SU-DHL-6 (cell line): Measurements from ENCODE around the gene EGR4.

Experiments
- H2AFZ ChIP-seq: fragments of 200-600 bp; sonication (generic); 2 replicates; pipeline ENCODE4 v1.6.1; 2014; ENCODE audit warnings: low read depth, mild to moderate bottlenecking, moderate library complexity, mixed read lengths, antibody characterized with exemption, low read length; ENCODE audit not compliant: severe bottlenecking
- H3F3A ChIP-seq: fragments of 200-600 bp; shearing (Covaris generic); 2 replicates; pipeline ENCODE4 v1.6.0; 2016; ENCODE audit warnings: antibody characterized with exemption, mild to moderate bottlenecking; ENCODE audit not compliant: insufficient read depth
- H3K27ac ChIP-seq: fragments of 200-600 bp; sonication (generic); 2 replicates; pipeline ENCODE4 v1.5.1; 2016; ENCODE audit warnings: low read depth, mild to moderate bottlenecking, low read length, moderate library complexity, mixed read lengths
- H3K27me3 ChIP-seq: fragments of 200-600 bp; sonication (generic), shearing (Covaris generic); 2 replicates; pipeline ENCODE4 v1.6.0; 2014; ENCODE audit warnings: mild to moderate bottlenecking, low read length
- H3K36me3 ChIP-seq: fragments of 200-600 bp; sonication (generic); 2 replicates; pipeline ENCODE4 v1.6.1; 2014; ENCODE audit warnings: mild to moderate bottlenecking, low read length, mixed read lengths
- H3K4me2 ChIP-seq: fragments of 300-600, 200-600 bp; shearing (Covaris generic), sonication (generic); 2 replicates; pipeline ENCODE4 v1.6.0; 2014; ENCODE audit warnings: low read length, low read depth, mild to moderate bottlenecking; ENCODE audit not compliant: poor library complexity, severe bottlenecking
- H3K4me3 ChIP-seq: fragments of 200-600 bp; sonication (generic); 2 replicates; pipeline ENCODE4 v1.5.1; 2014; ENCODE audit warnings: antibody characterized with exemption, low read length, mild to moderate bottlenecking, mixed read lengths; ENCODE audit not compliant: insufficient read depth, poor library complexity, severe bottlenecking
- H3K79me2 ChIP-seq: fragments of 200-600 bp; sonication (generic); 2 replicates; pipeline ENCODE4 v1.6.1; 2014; ENCODE audit warnings: mild to moderate bottlenecking, low read length, moderate library complexity; ENCODE audit not compliant: insufficient read depth
- H3K9ac ChIP-seq: fragments of 200-600 bp; sonication (generic); 2 replicates; pipeline ENCODE4 v1.7.0; 2014; ENCODE audit warnings: mild to moderate bottlenecking, low read length
- H3K9me2 ChIP-seq: fragments of 200-600 bp; sonication (generic); replicated peaks from 2 replicates; pipeline ENCODE4 v1.6.1; 2014; ENCODE audit warnings: low read length; ENCODE audit not compliant: insufficient read depth
- H3K9me3 ChIP-seq: fragments of 200-600 bp; sonication (generic); 2 replicates; pipeline ENCODE4 v1.6.1; 2014; ENCODE audit warnings: low read length, mixed read lengths; ENCODE audit not compliant: insufficient read depth
- H4K20me1 ChIP-seq: fragments of 200-600 bp; sonication (generic); 2 replicates; pipeline ENCODE4 v1.6.1; 2014; ENCODE audit warnings: low read depth, mild to moderate bottlenecking, antibody characterized with exemption, low read length, moderate library complexity, mixed read lengths
- CTCF ChIP-seq: fragments of 200-600 bp; sonication (generic); IDR thresholded peaks from one replicate; pipeline ENCODE4 v1.5.1; 2017; ENCODE audit warnings: antibody characterized with exemption, mild to moderate bottlenecking, low read length, moderate library complexity; ENCODE audit not compliant: insufficient read depth, poor library complexity, severe bottlenecking
- EZH2phosphoT487 ChIP-seq: fragments of 200-600 bp; sonication (generic), shearing (Covaris generic); conservative IDR thresholded peaks from 2 replicates; pipeline ENCODE4 v1.6.1; 2018; ENCODE audit warnings: mild to moderate bottlenecking, antibody characterized with exemption, low read length, moderate library complexity, mixed read lengths

Gene EGR4

GRCh38 chr2:73324126-73324725 is 30.9 kb upstream of the EGR4 start:
- Histone ChIP-seq H4K20me1 (no peaks in the 10 kb centered on the region), H3K27me3 (peaks cover 3% of the 10 kb centered on the region; the same call in 1 of the 2 replicates), H2AFZ (no peak overlapping the region), H3K27ac (no peak overlapping the region), H3F3A (no peaks in the 10 kb centered on the region), H3K79me2 (no peaks in the 10 kb centered on the region), H3K4me3 (no peak overlapping the region), H3K9me3 (no peaks in the 10 kb centered on the region; the same call in 1 of the 2 replicates), H3K4me2 (no peak overlapping the region), H3K9me2 (no peaks in the 10 kb centered on the region), H3K36me3 (no peaks in the 10 kb centered on the region), H3K9ac (no peak overlapping the region)
- TF ChIP-seq EZH2phosphoT487 (no peak), CTCF (no peak)

GRCh38 chr2:73323551-73323950 is 30.2 kb upstream of the EGR4 start:
- Histone ChIP-seq H3K27ac (no peak overlapping the region), H2AFZ (no peak overlapping the region), H3K4me2 (no peak overlapping the region), H3K27me3 (peaks cover 3% of the 10 kb centered on the region; the same call in 1 of the 2 replicates), H3K79me2 (no peaks in the 10 kb centered on the region), H4K20me1 (no peaks in the 10 kb centered on the region), H3K9me2 (no peaks in the 10 kb centered on the region), H3K36me3 (no peaks in the 10 kb centered on the region), H3K9me3 (no peaks in the 10 kb centered on the region; the same call in 1 of the 2 replicates), H3K4me3 (no peak overlapping the region), H3K9ac (no peak overlapping the region), H3F3A (no peaks in the 10 kb centered on the region)
- no peak for TF ChIP-seq CTCF
- TF ChIP-seq EZH2phosphoT487, result no peak

- Histone ChIP-seq H2AFZ (no peak overlapping the region), H3K4me2 (no peak overlapping the region), H3K79me2 (no peaks in the 10 kb centered on the region), H3K27ac (no peak overlapping the region), H3K36me3 (no peaks in the 10 kb centered on the region), H3K4me3 (no peak overlapping the region), H3K27me3 (no peaks in the 10 kb centered on the region), H3K9me3 (no peaks in the 10 kb centered on the region), H3K9me2 (no peaks in the 10 kb centered on the region), H3F3A (no peaks in the 10 kb centered on the region), H4K20me1 (no peaks in the 10 kb centered on the region), H3K9ac (no peak overlapping the region)
- TF ChIP-seq CTCF, result no peak
- TF ChIP-seq EZH2phosphoT487, result no peak
Observed at GRCh38 chr2:73314441-73314840, 21.1 kb upstream of the EGR4 start.
